SK-N-SH treated with all-trans-retinoic acid at 6 μM for 48 hours (cell line): ENCODE measurements around the gene RFFL.

Experiments used
- ATAC-seq: fragments of 200-7000 bp; cut with Tn5 transposase; 3 replicates; pipeline ENCODE4 v1.9.1; 2020; ENCODE audit warnings: mild to moderate bottlenecking, moderate library complexity
- ARNTL ChIP-seq: fragments of 450-650 bp; formaldehyde crosslinking; IDR thresholded peaks from 2 replicates; pipeline ENCODE4 v1.5.0; 2020; ENCODE audit warnings: low read depth, mild to moderate bottlenecking, moderate library complexity, borderline replicate concordance
- BACH2 ChIP-seq: fragments of 250-450 bp; sonication (Bioruptor Pico); IDR thresholded peaks from 2 replicates; pipeline ENCODE4 v1.9.0; 2021; ENCODE audit warnings: mild to moderate bottlenecking, borderline replicate concordance
- CREB5 ChIP-seq: fragments of 250-450 bp; sonication (Bioruptor Pico); IDR thresholded peaks from 2 replicates; pipeline ENCODE4 v1.5.1; 2020; ENCODE audit warnings: low read depth, mild to moderate bottlenecking, moderate library complexity
- CSDC2 ChIP-seq: fragments of 250-450 bp; sonication (Bioruptor Pico); IDR thresholded peaks from 2 replicates; pipeline ENCODE4 v1.5.0; 2020; ENCODE audit warnings: mild to moderate bottlenecking, moderate library complexity
- CSRNP3 ChIP-seq: fragments of 250-450 bp; sonication (Bioruptor Pico); IDR thresholded peaks from 2 replicates; pipeline ENCODE4 v1.5.1; 2021; ENCODE audit warnings: mild to moderate bottlenecking, moderate library complexity
- ESRRG ChIP-seq: fragments of 250-450 bp; sonication (Bioruptor Pico); IDR thresholded peaks from 2 replicates; pipeline ENCODE4 v1.6.1; 2021; ENCODE audit warnings: mild to moderate bottlenecking
- ISL1 ChIP-seq: fragments of 250-450 bp; sonication (Bioruptor Pico); IDR thresholded peaks from 2 replicates; pipeline ENCODE4 v2.1.2; 2022; ENCODE audit warnings: mild to moderate bottlenecking, moderate library complexity
- OSR1 ChIP-seq: fragments of 250-450 bp; sonication (Bioruptor Pico); IDR thresholded peaks from 2 replicates; pipeline ENCODE4 v1.8.0; 2022; ENCODE audit warnings: moderate library complexity, mild to moderate bottlenecking, inconsistent platforms
- POU6F1 ChIP-seq: fragments of 250-450 bp; sonication (Bioruptor Pico); IDR thresholded peaks from 2 replicates; pipeline ENCODE4 v1.8.0; 2021; ENCODE audit warnings: low read depth, mild to moderate bottlenecking, moderate library complexity, borderline replicate concordance
- PPARA ChIP-seq: fragments of 250-450 bp; sonication (Bioruptor Pico); IDR thresholded peaks from 2 replicates; pipeline ENCODE4 v1.5.0; 2020; ENCODE audit warnings: mild to moderate bottlenecking, borderline replicate concordance
- RARB ChIP-seq: fragments of 250-450 bp; sonication (Bioruptor Pico); IDR thresholded peaks from 2 replicates; pipeline ENCODE4 v1.8.0; 2021; ENCODE audit warnings: mild to moderate bottlenecking, moderate library complexity
- SNAI2 ChIP-seq: fragments of 250-450 bp; sonication (Bioruptor Pico); IDR thresholded peaks from 2 replicates; pipeline ENCODE4 v1.5.0; 2020; ENCODE audit warnings: mild to moderate bottlenecking, moderate library complexity
- TCF4 ChIP-seq: fragments of 250-450 bp; sonication (Bioruptor Pico); IDR thresholded peaks from 2 replicates; pipeline ENCODE4 v1.8.0; 2021; ENCODE audit warnings: mild to moderate bottlenecking, moderate library complexity, borderline replicate concordance
- TOX ChIP-seq: fragments of 250-450 bp; sonication (Bioruptor Pico); IDR thresholded peaks from 2 replicates; pipeline ENCODE4 v1.8.0; 2021; ENCODE audit warnings: mild to moderate bottlenecking, moderate library complexity, borderline replicate concordance
- ZC3H10 ChIP-seq: fragments of 250-450 bp; sonication (Bioruptor Pico); IDR thresholded peaks from 2 replicates; pipeline ENCODE4 v1.5.1; 2021; ENCODE audit warnings: mild to moderate bottlenecking, moderate library complexity
- ZFP3 ChIP-seq: fragments of 250-450 bp; sonication (Bioruptor Pico); IDR thresholded peaks from 2 replicates; pipeline ENCODE4 v1.5.0; 2020; ENCODE audit warnings: mild to moderate bottlenecking, moderate library complexity
- ZFP30 ChIP-seq: fragments of 450-650 bp; formaldehyde crosslinking; IDR thresholded peaks from 2 replicates; pipeline ENCODE4 v1.5.0; 2022; ENCODE audit warnings: mild to moderate bottlenecking, moderate library complexity
- ZNF565 ChIP-seq: fragments of 450-650 bp; formaldehyde crosslinking; conservative IDR thresholded peaks from 2 replicates; pipeline ENCODE4 v1.5.0; 2020; ENCODE audit warnings: low read depth, mild to moderate bottlenecking, moderate library complexity
- ZNF70 ChIP-seq: fragments of 450-650 bp; formaldehyde crosslinking; IDR thresholded peaks from 2 replicates; pipeline ENCODE4 v1.5.0; 2020; ENCODE audit warnings: mild to moderate bottlenecking, moderate library complexity
- ZNF8 ChIP-seq: fragments of 450-650 bp; formaldehyde crosslinking; IDR thresholded peaks from 2 replicates; pipeline ENCODE4 v1.5.0; 2020; ENCODE audit warnings: mild to moderate bottlenecking, moderate library complexity
- TF ChIP-seq, protein P1 (sequence below): fragments of 250-450 bp; sonication (Bioruptor Pico); IDR thresholded peaks from 2 replicates; pipeline ENCODE4 v1.8.0; 2020; ENCODE audit warnings: mild to moderate bottlenecking, moderate library complexity, borderline replicate concordance

RFFL gene

GRCh38 chr17:35101036-35101435 lies 37.5 kb upstream of the RFFL start:
- ATAC-seq, result no peak

DNA sequence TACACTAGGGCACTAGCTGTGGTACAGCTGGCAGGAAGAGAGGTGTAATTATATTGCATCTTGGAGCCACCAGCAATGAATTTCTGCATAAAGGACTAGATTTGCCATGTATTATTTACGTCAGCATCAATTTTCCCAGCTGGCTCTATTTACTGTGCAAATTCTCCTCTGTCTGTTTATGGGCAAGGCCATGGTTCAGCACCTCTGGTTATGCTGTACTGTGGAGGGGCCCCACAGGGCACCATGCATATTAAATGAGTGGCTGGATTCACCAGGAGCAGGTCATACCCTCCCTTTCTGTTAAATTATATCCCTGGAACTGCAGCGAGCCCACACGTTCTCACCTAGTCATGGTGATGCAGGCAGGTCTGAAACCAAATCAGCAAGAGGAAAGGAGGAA lies 36.4 kb upstream of the RFFL start:
- TF ChIP-seq, protein P1, sequence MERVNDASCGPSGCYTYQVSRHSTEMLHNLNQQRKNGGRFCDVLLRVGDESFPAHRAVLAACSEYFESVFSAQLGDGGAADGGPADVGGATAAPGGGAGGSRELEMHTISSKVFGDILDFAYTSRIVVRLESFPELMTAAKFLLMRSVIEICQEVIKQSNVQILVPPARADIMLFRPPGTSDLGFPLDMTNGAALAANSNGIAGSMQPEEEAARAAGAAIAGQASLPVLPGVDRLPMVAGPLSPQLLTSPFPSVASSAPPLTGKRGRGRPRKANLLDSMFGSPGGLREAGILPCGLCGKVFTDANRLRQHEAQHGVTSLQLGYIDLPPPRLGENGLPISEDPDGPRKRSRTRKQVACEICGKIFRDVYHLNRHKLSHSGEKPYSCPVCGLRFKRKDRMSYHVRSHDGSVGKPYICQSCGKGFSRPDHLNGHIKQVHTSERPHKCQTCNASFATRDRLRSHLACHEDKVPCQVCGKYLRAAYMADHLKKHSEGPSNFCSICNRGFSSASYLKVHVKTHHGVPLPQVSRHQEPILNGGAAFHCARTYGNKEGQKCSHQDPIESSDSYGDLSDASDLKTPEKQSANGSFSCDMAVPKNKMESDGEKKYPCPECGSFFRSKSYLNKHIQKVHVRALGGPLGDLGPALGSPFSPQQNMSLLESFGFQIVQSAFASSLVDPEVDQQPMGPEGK (CRISPR knock-in tag), result no peak
- no peak for TF ChIP-seq CREB5
- no peak for TF ChIP-seq CSDC2 (CRISPR knock-in tag)
- TF ChIP-seq OSR1 (CRISPR knock-in tag), result no peak
- TF ChIP-seq ZNF70 (CRISPR knock-in tag), result no peak
- no peak for TF ChIP-seq PPARA (CRISPR knock-in tag)
- no peak for TF ChIP-seq ZC3H10 (CRISPR knock-in tag)
- no peak for TF ChIP-seq ZFP3 (CRISPR knock-in tag)
- TF ChIP-seq CSRNP3 (CRISPR knock-in tag), result no peak
- TF ChIP-seq RARB (CRISPR knock-in tag), result no peak
- no peak for TF ChIP-seq TOX (CRISPR knock-in tag)
- TF ChIP-seq ZNF8 (CRISPR knock-in tag), result no peak
- no peak for TF ChIP-seq BACH2 (CRISPR knock-in tag)
- no peak for TF ChIP-seq ESRRG (CRISPR knock-in tag)
- TF ChIP-seq SNAI2 (CRISPR knock-in tag), result no peak
- TF ChIP-seq ZFP30, result no peak
- TF ChIP-seq ISL1 (CRISPR knock-in tag), result no peak
- ATAC-seq, result no peak

More at GRCh38 chr17:35101036-35101435, 37.5 kb upstream of the RFFL start:
- no peak for TF ChIP-seq TOX (CRISPR knock-in tag)
- TF ChIP-seq TCF4 (CRISPR knock-in tag), result no peak

DNA sequence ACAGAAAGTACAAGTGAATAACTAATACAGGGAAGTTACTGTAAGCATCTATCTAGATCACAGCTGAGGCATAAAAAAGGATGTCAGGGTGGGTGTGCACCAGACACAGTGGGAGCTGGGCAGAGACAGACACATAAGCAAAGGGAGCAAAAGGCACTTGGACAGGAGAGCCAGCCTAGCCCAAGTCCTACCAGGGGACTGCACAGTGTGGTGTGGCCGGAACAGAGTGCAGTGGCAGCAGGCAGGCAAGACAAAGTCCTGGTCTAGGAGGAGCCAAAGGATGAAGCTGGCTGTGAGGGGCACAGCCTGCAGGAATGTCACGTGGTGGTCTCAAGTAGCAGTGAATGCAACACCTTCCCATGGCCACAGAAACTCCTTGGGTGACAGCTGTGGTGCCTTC lies 34.3 kb upstream of the RFFL start:
- ATAC-seq, result no peak
- TF ChIP-seq TCF4 (CRISPR knock-in tag) (no peak), ZC3H10 (CRISPR knock-in tag) (no peak), OSR1 (CRISPR knock-in tag) (no peak), SNAI2 (CRISPR knock-in tag) (no peak), ZFP30 (no peak), ESRRG (CRISPR knock-in tag) (no peak), CREB5 (no peak), ZNF565 (no peak), PPARA (CRISPR knock-in tag) (no peak), POU6F1 (CRISPR knock-in tag) (no peak), ISL1 (CRISPR knock-in tag) (no peak), ARNTL (no peak)

DNA sequence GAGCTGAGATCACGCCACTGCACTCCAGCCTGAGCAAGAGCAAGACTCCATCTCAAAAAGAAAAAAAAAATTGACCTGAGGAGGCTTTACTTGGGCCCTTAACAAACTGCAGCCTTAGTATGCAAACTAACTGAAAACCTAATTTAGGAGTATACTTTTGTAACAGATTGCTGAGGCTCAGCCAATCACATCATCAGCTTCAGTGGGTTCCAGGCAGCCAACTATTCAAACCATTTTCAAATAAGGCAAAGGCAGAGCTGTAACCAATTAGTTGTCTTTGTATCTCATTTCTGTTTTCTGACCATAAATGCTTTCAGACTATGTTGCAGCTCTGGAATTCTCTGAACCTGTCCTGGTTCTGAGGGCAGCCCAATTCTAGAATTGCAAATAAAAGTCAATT lies 32.2 kb upstream of the RFFL start:
- ATAC-seq, result no peak
- TF ChIP-seq BACH2 (CRISPR knock-in tag) (no peak), ZNF565 (no peak), CSRNP3 (CRISPR knock-in tag) (no peak), CREB5 (no peak), ISL1 (CRISPR knock-in tag) (no peak), TOX (CRISPR knock-in tag) (no peak), OSR1 (CRISPR knock-in tag) (no peak), ESRRG (CRISPR knock-in tag) (no peak), TCF4 (CRISPR knock-in tag) (no peak), ARNTL (no peak), ZNF70 (CRISPR knock-in tag) (no peak)
- TF ChIP-seq, all 23 proteins: peak for 0
